Subcutaneous adipose tissue (tissue), 4 donors: ENCODE results near the gene RIOK2. TPM values are rescaled to one million over a fixed set of nuclear protein-coding genes. Genes with fewer than 3 reads are reported as not detected.

Source experiments
- CTCF ChIP-seq: fragments of 450-650 bp; IDR thresholded peaks from one replicate; pipeline ENCODE4 v1.5.1; 2016; ENCODE audit warnings: low read depth, mild to moderate bottlenecking, control low read depth, antibody characterized with exemption, moderate library complexity
- total RNA-seq, 4 donors: library from RNA; depleted of rRNA; stranded (reverse); fragments of >200 nt; gene quantifications; one replicate each; pipeline ENCODE4 v1.1.0, GENCODE V29; 2016

RIOK2 gene
- total RNA-seq, 4 donors from 2014 or later = 9.6 to 25.1 (median 13.6) TPM

- TF ChIP-seq CTCF = no peak
Measured at GRCh38 chr5:97209343-97209742, 26.3 kb upstream of the RIOK2 start.

DNA sequence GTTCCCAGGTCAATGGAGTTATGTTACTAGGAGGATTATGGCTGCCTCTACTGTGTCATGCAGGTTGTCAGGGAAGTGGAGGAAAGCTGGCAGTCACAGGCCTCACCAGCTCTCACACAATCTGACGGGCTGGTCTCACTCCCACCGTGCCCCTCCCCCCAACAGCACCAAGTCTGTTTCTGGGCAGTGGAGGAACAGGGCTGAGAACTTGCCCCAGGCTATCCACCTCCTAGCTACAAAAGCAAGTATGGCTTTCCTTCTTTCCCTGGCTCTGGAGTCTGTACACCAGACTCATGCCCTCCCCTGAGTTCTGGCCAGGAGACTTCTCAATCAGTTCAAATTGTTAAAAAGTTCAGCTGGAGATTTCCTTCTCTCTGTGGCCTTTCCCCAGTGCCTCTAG, 25.7 kb upstream of the RIOK2 start:
- no peak for TF ChIP-seq CTCF

GRCh38 chr5:97208184-97208713, 25.2 kb upstream of the RIOK2 start:
- TF ChIP-seq CTCF = no peak

GRCh38 chr5:97194366-97194765, 11.3 kb upstream of the RIOK2 start:
- no peak for TF ChIP-seq CTCF

GRCh38 chr5:97193355-97193688, 10.3 kb upstream of the RIOK2 start:
- TF ChIP-seq CTCF = no peak

- no peak for TF ChIP-seq CTCF
Measured at GRCh38 chr5:97192580-97193354, 9.7 kb upstream of the RIOK2 start.

- TF ChIP-seq CTCF = no peak
Measured at GRCh38 chr5:97191893-97192292, 8.8 kb upstream of the RIOK2 start.
